ENCODE results near the gene RNASEH2A. TPM values are rescaled to one million over a fixed set of nuclear protein-coding genes. Genes with fewer than 3 reads are reported as not detected.

Gene RNASEH2A
- total RNA-seq, 2 experiments from 2014 or later = 40.3 to 44.1 TPM

- H3K27me3 Mint-ChIP-seq = peaks cover 25% of the 10 kb centered on the region
- no peaks in the 10 kb centered on the region for H3K36me3 Mint-ChIP-seq (ENCODE audit: low read depth)
- ChIA-PET CTCF (interaction anchor here (0.6 to 6.7 kb wide), 62 partner anchors 10 to 309 kb away, joined by 3 to 118 read pairs (median 5); partner anchors contain the start of genes DNASE2, GCDH, JUNB and MAN2B1), POLR2A (interaction anchor here (0.6 to 1.7 kb wide), 7 partner anchors 14 to 936 kb away, joined by 3 to 7 read pairs (median 3); partner anchors contain the start of genes FBXW9, JUNB, PRDX2 and RNASEH2A)
- TF ChIP-seq, protein P1, sequence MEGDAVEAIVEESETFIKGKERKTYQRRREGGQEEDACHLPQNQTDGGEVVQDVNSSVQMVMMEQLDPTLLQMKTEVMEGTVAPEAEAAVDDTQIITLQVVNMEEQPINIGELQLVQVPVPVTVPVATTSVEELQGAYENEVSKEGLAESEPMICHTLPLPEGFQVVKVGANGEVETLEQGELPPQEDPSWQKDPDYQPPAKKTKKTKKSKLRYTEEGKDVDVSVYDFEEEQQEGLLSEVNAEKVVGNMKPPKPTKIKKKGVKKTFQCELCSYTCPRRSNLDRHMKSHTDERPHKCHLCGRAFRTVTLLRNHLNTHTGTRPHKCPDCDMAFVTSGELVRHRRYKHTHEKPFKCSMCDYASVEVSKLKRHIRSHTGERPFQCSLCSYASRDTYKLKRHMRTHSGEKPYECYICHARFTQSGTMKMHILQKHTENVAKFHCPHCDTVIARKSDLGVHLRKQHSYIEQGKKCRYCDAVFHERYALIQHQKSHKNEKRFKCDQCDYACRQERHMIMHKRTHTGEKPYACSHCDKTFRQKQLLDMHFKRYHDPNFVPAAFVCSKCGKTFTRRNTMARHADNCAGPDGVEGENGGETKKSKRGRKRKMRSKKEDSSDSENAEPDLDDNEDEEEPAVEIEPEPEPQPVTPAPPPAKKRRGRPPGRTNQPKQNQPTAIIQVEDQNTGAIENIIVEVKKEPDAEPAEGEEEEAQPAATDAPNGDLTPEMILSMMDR (IDR thresholded peaks at IDR 0.05) = peak; percentile 100
- H3K27ac Mint-ChIP-seq = peak overlapping the region; percentile 63
- intact Hi-C loops (cut with micrococcal nuclease) = loop anchor here (5.0 kb wide), 1 partner anchor 85 kb away; no protein-coding TSS in a partner anchor
- DNase-seq = peak; percentile 91
- ATAC-seq = peak; percentile 99
- H3K4me3 Mint-ChIP-seq = peak overlapping the region; percentile 67
- H3K4me1 Mint-ChIP-seq (ENCODE audit: low read depth) = peaks cover 3% of the 10 kb centered on the region
- no peaks in the 10 kb centered on the region for H3K9me3 Mint-ChIP-seq
Measured at GRCh38 chr19:12847159-12848139, 41.1 kb downstream of the RNASEH2A start.

GRCh38 chr19:12856653-12857052, 50.3 kb downstream of the RNASEH2A start:
- H3K9me3 Mint-ChIP-seq = peaks cover 5% of the 10 kb centered on the region
- CTCF ChIA-PET = interaction anchor here (1.5 kb wide), 1 partner anchor 109 kb away, joined by 7 read pairs; no protein-coding TSS in a partner anchor
- intact Hi-C loops (cut with micrococcal nuclease) = no loop called here
- H3K4me3 Mint-ChIP-seq = no peak overlapping the region
- no peak for ATAC-seq
- no peak overlapping the region for H3K27ac Mint-ChIP-seq
- no peaks in the 10 kb centered on the region for H3K36me3 Mint-ChIP-seq (ENCODE audit: low read depth)
- H3K27me3 Mint-ChIP-seq = no peaks in the 10 kb centered on the region
- TF ChIP-seq, protein P1 (IDR thresholded peaks at IDR 0.05) = no peak
- no peak for DNase-seq
- POLR2A ChIA-PET = interaction anchor here (0.6 kb wide), 1 partner anchor 41 kb away, joined by 3 read pairs; no protein-coding TSS in a partner anchor
- H3K4me1 Mint-ChIP-seq (ENCODE audit: low read depth) = no peaks in the 10 kb centered on the region

GRCh38 chr19:12858041-12858928, 51.9 kb downstream of the RNASEH2A start:
- Mint-ChIP-seq H3K4me1 (ENCODE audit: low read depth) (no peaks in the 10 kb centered on the region), H3K4me3 (no peak overlapping the region)
- intact Hi-C loops (cut with micrococcal nuclease) = no loop called here

GRCh38 chr19:12859546-12859945, 53.2 kb downstream of the RNASEH2A start:
- Mint-ChIP-seq H3K36me3 (ENCODE audit: low read depth) (no peaks in the 10 kb centered on the region), H3K27ac (no peak overlapping the region), H3K4me3 (no peak overlapping the region), H3K4me1 (ENCODE audit: low read depth) (no peaks in the 10 kb centered on the region), H3K9me3 (peaks cover 5% of the 10 kb centered on the region), H3K27me3 (no peaks in the 10 kb centered on the region)
- ATAC-seq (no peak), DNase-seq (no peak)
- TF ChIP-seq, protein P1 (IDR thresholded peaks at IDR 0.05) = no peak
- ChIA-PET CTCF (interaction anchor here (2.5 kb wide), 1 partner anchor 12 kb away, joined by 14 read pairs; no protein-coding TSS in a partner anchor), POLR2A (no interaction called here)
- intact Hi-C loops (cut with micrococcal nuclease) = no loop called here

More at GRCh38 chr19:12858041-12858928, 51.9 kb downstream of the RNASEH2A start:
- ATAC-seq (no peak), DNase-seq (no peak)
- TF ChIP-seq, protein P1 (IDR thresholded peaks at IDR 0.05) = no peak
- Mint-ChIP-seq H3K27ac (no peak overlapping the region), H3K9me3 (peaks cover 5% of the 10 kb centered on the region), H3K36me3 (ENCODE audit: low read depth) (no peaks in the 10 kb centered on the region), H3K27me3 (no peaks in the 10 kb centered on the region)
- ChIA-PET CTCF (interaction anchor here (1.5 to 2.5 kb wide), 3 partner anchors 11 to 107 kb away, joined by 5 to 14 read pairs (median 7); no protein-coding TSS in a partner anchor), POLR2A (no interaction called here)

Small RNA genes within 50 kb of the gene (microRNA-seq; reads per million reads assigned to microRNA genes)
- gene MIR5684 (ENCODE audit: borderline microRNAs expressed, borderline replicate concordance) = not detected
- gene MIR6794 (ENCODE audit: borderline microRNAs expressed, borderline replicate concordance) = not detected

Other genes starting within 250 kb of the RNASEH2A start
- 1 to 10 TPM; 6.8 to 9.3 TPM for gene ZNF490, start 195.8 kb upstream of the RNASEH2A start, total RNA-seq
- gene ZNF791, start 195.7 kb upstream of the RNASEH2A start, total RNA-seq = 10 to 100 TPM; 15.1 to 16.7 TPM
- 100 to 1,000 TPM; 127 to 135 TPM for gene MAN2B1, start 139.8 kb upstream of the RNASEH2A start, total RNA-seq
- 10 to 100 TPM; 17.5 to 23.2 TPM for gene WDR83, start 139.8 kb upstream of the RNASEH2A start, total RNA-seq
- 100 to 1,000 TPM; 113 TPM for gene DHPS, start 124.7 kb upstream of the RNASEH2A start, total RNA-seq
- gene GNG14, start 118.6 kb upstream of the RNASEH2A start, total RNA-seq = not detected
- 10 to 100 TPM in 1 of 2 experiments, 1 to 10 TPM in 1; 9.9 to 10.8 TPM for gene FBXW9, start 110.0 kb upstream of the RNASEH2A start, total RNA-seq
- gene TNPO2, start 82.7 kb upstream of the RNASEH2A start, total RNA-seq = 10 to 100 TPM; 90.7 to 94.5 TPM
- gene TRIR, start 71.9 kb upstream of the RNASEH2A start, total RNA-seq = 100 to 1,000 TPM; 154 to 169 TPM
- 10 to 100 TPM; 50.7 to 52.2 TPM for gene GET3, start 69.1 kb upstream of the RNASEH2A start, total RNA-seq
- not detected for gene BEST2, start 54.8 kb upstream of the RNASEH2A start, total RNA-seq
- gene HOOK2, start 31.0 kb upstream of the RNASEH2A start, total RNA-seq = 10 to 100 TPM; 17.3 to 18.4 TPM
- 100 to 1,000 TPM; 292 to 299 TPM for gene JUNB, start 15.1 kb upstream of the RNASEH2A start, total RNA-seq
- 100 to 1,000 TPM; 251 to 262 TPM for gene PRDX2, start 4.8 kb upstream of the RNASEH2A start, total RNA-seq
- gene THSD8, start 4.5 kb upstream of the RNASEH2A start, total RNA-seq = 10 to 100 TPM; 31.1 to 36.2 TPM
- not detected for gene RTBDN, start 28.0 kb downstream of the RNASEH2A start, total RNA-seq
- gene MAST1, start 31.9 kb downstream of the RNASEH2A start, total RNA-seq = 1 to 10 TPM; 2.4 to 3.0 TPM
- gene DNASE2, start 74.9 kb downstream of the RNASEH2A start, total RNA-seq = 10 to 100 TPM; 22.3 to 26.1 TPM
- under 1 TPM; 0.32 to 0.38 TPM for gene KLF1, start 80.6 kb downstream of the RNASEH2A start, total RNA-seq
- gene GCDH, start 84.6 kb downstream of the RNASEH2A start, total RNA-seq = 10 to 100 TPM; 37.5 to 43.8 TPM
- 1 to 10 TPM; 3.0 to 4.4 TPM for gene SYCE2, start 112.7 kb downstream of the RNASEH2A start, total RNA-seq
- 100 to 1,000 TPM; 128 to 138 TPM for gene FARSA, start 127.1 kb downstream of the RNASEH2A start, total RNA-seq
- 100 to 1,000 TPM; 535 to 563 TPM for gene CALR, start 132.0 kb downstream of the RNASEH2A start, total RNA-seq
- gene RAD23A, start 139.3 kb downstream of the RNASEH2A start, total RNA-seq = 100 to 1,000 TPM; 189 to 190 TPM
- 10 to 100 TPM; 32.6 to 36.0 TPM for gene GADD45GIP1, start 150.6 kb downstream of the RNASEH2A start, total RNA-seq
- gene DAND5, start 163.0 kb downstream of the RNASEH2A start, total RNA-seq = not detected
- 1 to 10 TPM; 4.7 to 5.0 TPM for gene NFIX, start 188.9 kb downstream of the RNASEH2A start, total RNA-seq

Measured in activated CD8-positive, alpha-beta T cell treated with anti-CD3 and anti-CD28 coated beads for 36 hours (primary cell).